H9 (cell line): ENCODE measurements around the gene SLC49A4. TPM values are rescaled to one million over a fixed set of nuclear protein-coding genes. Genes with fewer than 3 reads are reported as not detected.

Experiments used
- DNase-seq: peaks from one replicate; pipeline ENCODE4 v3.0.0-alpha.2; 2017
- H2AFZ ChIP-seq: one replicate; pipeline ENCODE4 v1.6.1; 2013; ENCODE audit warnings: mild to moderate bottlenecking, low read length, control low read depth, moderate library complexity
- H2AK5ac ChIP-seq: 2 replicates; pipeline ENCODE4 v1.6.1; 2013; ENCODE audit warnings: low read length, control low read depth, mixed read lengths; ENCODE audit not compliant: insufficient read length
- H2BK120ac ChIP-seq: one replicate; pipeline ENCODE4 v1.6.1; 2013; ENCODE audit warnings: low read depth, mild to moderate bottlenecking, low read length, control low read depth, inconsistent platforms; ENCODE audit not compliant: poor library complexity, severe bottlenecking
- H2BK12ac ChIP-seq: 2 replicates; pipeline ENCODE4 v1.6.1; 2013; ENCODE audit warnings: low read length, control low read depth, mixed read lengths, low read depth; ENCODE audit not compliant: insufficient read length
- H2BK15ac ChIP-seq: 2 replicates; pipeline ENCODE4 v1.6.1; 2013; ENCODE audit warnings: low read depth, low read length, control low read depth
- H2BK20ac ChIP-seq: one replicate; pipeline ENCODE4 v1.6.1; 2013; ENCODE audit warnings: low read depth, mild to moderate bottlenecking, low read length, control low read depth, inconsistent platforms; ENCODE audit not compliant: poor library complexity, severe bottlenecking
- H2BK5ac ChIP-seq: 2 replicates; pipeline ENCODE4 v1.6.1; 2013; ENCODE audit warnings: low read length, control low read depth, mixed read lengths; ENCODE audit not compliant: insufficient read length
- H3K14ac ChIP-seq: 2 replicates; pipeline ENCODE4 v1.6.1; 2013; ENCODE audit warnings: low read length, control low read depth; ENCODE audit not compliant: insufficient read depth
- H3K18ac ChIP-seq: 2 replicates; pipeline ENCODE4 v1.6.1; 2013; ENCODE audit warnings: low read depth, mild to moderate bottlenecking, mixed read lengths, low read length, control low read depth; ENCODE audit not compliant: insufficient read length
- H3K23ac ChIP-seq: 2 replicates; pipeline ENCODE4 v1.6.1; 2013; ENCODE audit warnings: low read length, control low read depth, mixed read lengths, low read depth; ENCODE audit not compliant: insufficient read length
- H3K23me2 ChIP-seq: 2 replicates; pipeline ENCODE4 v1.6.1; 2013; ENCODE audit warnings: low read depth, mild to moderate bottlenecking, mixed read lengths, low read length, control low read depth; ENCODE audit not compliant: insufficient read length, poor library complexity, severe bottlenecking
- H3K27ac ChIP-seq: 2 replicates; pipeline ENCODE4 v1.5.1; 2013; ENCODE audit warnings: low read length, control low read depth, mixed read lengths, low read depth; ENCODE audit not compliant: insufficient read length
- H3K27me3 ChIP-seq: 2 replicates; pipeline ENCODE4 v1.6.1; 2013; ENCODE audit warnings: low read length, control low read depth, inconsistent platforms; ENCODE audit not compliant: insufficient read depth
- H3K4ac ChIP-seq: 2 replicates; pipeline ENCODE4 v1.6.1; 2013; ENCODE audit warnings: low read depth, mild to moderate bottlenecking, control low read depth, inconsistent platforms, low read length, moderate library complexity
- H3K4me1 ChIP-seq: 2 replicates; pipeline ENCODE4 v1.6.1; 2013; ENCODE audit warnings: low read length, control low read depth, inconsistent platforms; ENCODE audit not compliant: insufficient read depth
- H3K4me2 ChIP-seq: 2 replicates; pipeline ENCODE4 v1.6.1; 2013; ENCODE audit warnings: low read length, control low read depth, mixed read lengths; ENCODE audit not compliant: insufficient read length, insufficient read depth
- H3K56ac ChIP-seq: 2 replicates; pipeline ENCODE4 v1.6.1; 2013; ENCODE audit warnings: low read depth, mild to moderate bottlenecking, mixed read lengths, low read length, control low read depth; ENCODE audit not compliant: insufficient read length
- H3K79me1 ChIP-seq: 2 replicates; pipeline ENCODE4 v1.6.1; 2013; ENCODE audit warnings: low read depth, mild to moderate bottlenecking, moderate library complexity, low read length, control low read depth, inconsistent platforms; ENCODE audit not compliant: insufficient read depth, poor library complexity, severe bottlenecking
- H3K79me2 ChIP-seq: 2 replicates; pipeline ENCODE4 v1.6.1; 2013; ENCODE audit warnings: low read length, control low read depth, inconsistent platforms; ENCODE audit not compliant: insufficient read depth
- H3K9ac ChIP-seq: 2 replicates; pipeline ENCODE4 v1.6.1; 2013; ENCODE audit warnings: low read length, control low read depth, mixed read lengths; ENCODE audit not compliant: insufficient read length; ENCODE audit errors: extremely low read depth
- H3K9me3 ChIP-seq: one replicate; pipeline ENCODE4 v1.6.1; 2013; ENCODE audit warnings: low read depth, low read length, inconsistent platforms; ENCODE audit not compliant: control insufficient read depth
- H3T11ph ChIP-seq: one replicate; pipeline ENCODE4 v1.6.1; 2013; ENCODE audit warnings: mild to moderate bottlenecking, low read length, control low read depth, inconsistent platforms
- H4K20me1 ChIP-seq: one replicate; pipeline ENCODE4 v1.6.1; 2013; ENCODE audit not compliant: control insufficient read depth, insufficient read length, insufficient read depth
- H4K5ac ChIP-seq: 2 replicates; pipeline ENCODE4 v1.6.1; 2013; ENCODE audit warnings: low read depth, mild to moderate bottlenecking, mixed read lengths, low read length, control low read depth; ENCODE audit not compliant: insufficient read length
- H4K8ac ChIP-seq: replicated peaks from 2 replicates; pipeline ENCODE4 v1.6.1; 2013; ENCODE audit warnings: low read length, control low read depth, mixed read lengths, low read depth; ENCODE audit not compliant: insufficient read length
- H4K91ac ChIP-seq: 2 replicates; pipeline ENCODE4 v1.6.1; 2013; ENCODE audit warnings: low read depth, mild to moderate bottlenecking, moderate library complexity, mixed read lengths, low read length, control low read depth; ENCODE audit not compliant: insufficient read length
- H3K27ac Mint-ChIP-seq, 3 experiments: 2 replicates in 2 of 3; 3 replicates in 1 of 3; pipeline ENCODE4 v1.8.0; 2020 to 2021; ENCODE audit warnings: mixed read lengths in 3 of 3, mild to moderate bottlenecking in 1 of 3, moderate library complexity in 1 of 3
- H3K27me3 Mint-ChIP-seq: 2 replicates; pipeline ENCODE4 v1.8.0; 2021; ENCODE audit warnings: low read depth, mild to moderate bottlenecking, moderate library complexity, mixed read lengths
- H3K36me3 Mint-ChIP-seq, 3 experiments: 2 replicates in 2 of 3; 3 replicates in 1 of 3; pipeline ENCODE4 v1.8.0; 2020 to 2021; ENCODE audit warnings: low read depth in 3 of 3, mixed read lengths in 3 of 3; ENCODE audit not compliant: insufficient read depth in 1 of 3
- H3K4me1 Mint-ChIP-seq, 2 experiments: 2 replicates each; pipeline ENCODE4 v1.8.0; 2020; ENCODE audit warnings: mixed read lengths in 2 of 2
- H3K4me3 Mint-ChIP-seq, 2 experiments: 2 replicates in 1 of 2; 3 replicates in 1 of 2; pipeline ENCODE4 v1.8.0; 2020 to 2021; ENCODE audit warnings: mild to moderate bottlenecking in 2 of 2, mixed read lengths in 2 of 2, moderate library complexity in 1 of 2
- H3K9me3 Mint-ChIP-seq, 2 experiments: 2 replicates in 1 of 2; 3 replicates in 1 of 2; pipeline ENCODE4 v1.8.0; 2020; ENCODE audit warnings: mild to moderate bottlenecking in 2 of 2, mixed read lengths in 2 of 2, moderate library complexity in 1 of 2
- CTCF ChIP-seq: fragments of 200-600 bp; sonication (generic); conservative IDR thresholded peaks from 3 replicates; pipeline ENCODE4 v1.8.0; 2021; ENCODE audit warnings: antibody characterized with exemption, mild to moderate bottlenecking
- WGBS: extraction: QIAGEN DNeasy Blood & Tissue Kit; methylation state at CpG from one replicate; pipeline ENCODE4 v1.1.7; 2013; ENCODE audit warnings: missing lambda C conversion rate, low lambda C conversion rate, mixed read lengths; ENCODE audit not compliant: insufficient read length; ENCODE audit errors: extremely low coverage; 5-methylcytosine and 5-hydroxymethylcytosine counted together
- total RNA-seq: library from RNA; stranded (reverse); gene quantifications from 2 replicates; pipeline ENCODE4 v1.2.1, GENCODE V29; 2021

Gene SLC49A4
- total RNA-seq, 1 experiment from 2014 or later: 10.7 TPM

GRCh38 chr3:122748347-122748746 is 46.5 kb upstream of the SLC49A4 start:
- Histone ChIP-seq H4K20me1 (no peaks in the 10 kb centered on the region), H2BK12ac (no peak overlapping the region), H3K23me2 (no peaks in the 10 kb centered on the region), H2BK20ac (no peak overlapping the region), H2BK15ac (no peak overlapping the region), H4K8ac (no peak overlapping the region), H3K56ac (no peak overlapping the region), H3K27me3 (no peaks in the 10 kb centered on the region), H3K79me1 (no peaks in the 10 kb centered on the region), H4K91ac (no peak overlapping the region), H3K79me2 (no peaks in the 10 kb centered on the region), H2AK5ac (no peak overlapping the region), H3K4me2 (no peak overlapping the region), H3K23ac (no peak overlapping the region), H3K14ac (no peak overlapping the region), H3K4me1 (no peaks in the 10 kb centered on the region), H2BK5ac (no peak overlapping the region), H3K9me3 (no peaks in the 10 kb centered on the region), H3K18ac (no peak overlapping the region), H3K9ac (no peak overlapping the region), H2AFZ (no peak overlapping the region), H3K27ac (no peak overlapping the region), H4K5ac (no peak overlapping the region), H3K4ac (no peak overlapping the region), H3T11ph (no peak overlapping the region), H2BK120ac (no peak overlapping the region)
- H3K4me3 Mint-ChIP-seq: no peak overlapping the region
- TF ChIP-seq CTCF: no peak
- peaks cover 26 to 39% (median 33%) of the 10 kb centered on the region in 3 experiments for H3K36me3 Mint-ChIP-seq
- peaks cover 12 to 20% of the 10 kb centered on the region in 2 experiments for H3K9me3 Mint-ChIP-seq
- WGBS: no CpG with 5 or more reads among the region's 1 CpG
- H3K27ac Mint-ChIP-seq: no peak overlapping the region
- H3K4me1 Mint-ChIP-seq: no peaks in the 10 kb centered on the region
- no peak for DNase-seq
- H3K27me3 Mint-ChIP-seq: no peaks in the 10 kb centered on the region
